ENCODE data around the gene TTC36. TPM values are rescaled to one million over a fixed set of nuclear protein-coding genes. Genes with fewer than 3 reads are reported as not detected.
A peak's percentile ranks its signal among the peaks of the same experiment; 100 is the strongest.
"Not testable (repeated sequence)": the region's sequence is repeated elsewhere in the genome, so short reads cannot be mapped to it uniquely, and the experiment has no call there.

The TTC36 gene
- total RNA-seq (not detected), polyA plus RNA-seq (under 1 TPM; 0.22 to 0.87 (median 0.50) TPM)

- peaks cover 8% of the 10 kb centered on the region for H3K36me3 Mint-ChIP-seq
- H3K9me3 Mint-ChIP-seq, result no peaks in the 10 kb centered on the region
- Histone ChIP-seq H3K27me3 (ENCODE audit: control insufficient read depth, insufficient read depth, low read length) (no peaks in the 10 kb centered on the region), H3K9me3 (ENCODE audit: control insufficient read depth in 2 of 2, low read length in 2 of 2) (no peaks in the 10 kb centered on the region), H3K4me3 (ENCODE audit: low read depth, low read length) (no peak within 1 kb of the TSS), H3K4me1 (ENCODE audit: control insufficient read depth, insufficient read depth, low read length, poor library complexity, severe bottlenecking) (peaks cover 26% of the 10 kb centered on the region), H3K27ac (ENCODE audit: insufficient read depth, low read length, poor library complexity, severe bottlenecking) (no peak within 1 kb of the TSS), H3K36me3 (ENCODE audit: control insufficient read depth, insufficient read depth, low read length) (peaks cover 29% of the 10 kb centered on the region)
- peaks cover 8 to 51% (median 30%) of the 10 kb centered on the region in 4 donors for H3K4me1 Mint-ChIP-seq
- H3K27me3 Mint-ChIP-seq, result no peaks in the 10 kb centered on the region
- ATAC-seq (ENCODE audit: low read depth in 2 of 2) (no peak), DNase-seq (no peak)
- H3K27ac Mint-ChIP-seq, result peak within 1 kb of the TSS; percentile 47 to 62 (median 48)
- H3K4me3 Mint-ChIP-seq, result peak within 1 kb of the TSS in 3 of 4 donors; percentile 59 to 71 (median 64)
These were observed at the start of gene TTC36 for GRCh38 chr11:118527109-118527508. TSS of gene TTC36 (plus strand) at chr11:118527474. CDS start at chr11:118527495, 21 bp downstream.

- H3K4me3 Mint-ChIP-seq; H3K4me3 ChIP-seq (ENCODE audit: low read depth, low read length); H3K4me1 ChIP-seq (ENCODE audit: control insufficient read depth, insufficient read depth, low read length, poor library complexity, severe bottlenecking); H3K9me3 Mint-ChIP-seq; H3K27me3 ChIP-seq (ENCODE audit: control insufficient read depth, insufficient read depth, low read length); ATAC-seq (ENCODE audit: low read depth in 2 of 2); DNase-seq; H3K27ac ChIP-seq (ENCODE audit: insufficient read depth, low read length, poor library complexity, severe bottlenecking); H3K27me3 Mint-ChIP-seq; H3K9me3 ChIP-seq (ENCODE audit: control insufficient read depth in 2 of 2, low read length in 2 of 2): not testable (repeated sequence)
- Mint-ChIP-seq H3K36me3 (peaks cover 42% of the 10 kb centered on the region), H3K27ac (peak overlapping the region in 2 of 3 donors; percentile 25 to 47), H3K4me1 (peaks cover 0 to 11% (median 4%) of the 10 kb centered on the region in 4 donors)
- peaks cover 94% of the 10 kb centered on the region for H3K36me3 ChIP-seq (ENCODE audit: control insufficient read depth, insufficient read depth, low read length)
These were observed 46.0 kb upstream of the TTC36 start for GRCh38 chr11:118481238-118481637.

- DNase-seq, result no peak
- no peak overlapping the region for H3K27ac ChIP-seq (ENCODE audit: insufficient read depth, low read length, poor library complexity, severe bottlenecking)
- H3K4me3 ChIP-seq (ENCODE audit: low read depth, low read length), result no peak overlapping the region
- no peaks in the 10 kb centered on the region for H3K27me3 ChIP-seq (ENCODE audit: control insufficient read depth, insufficient read depth, low read length)
- no peaks in the 10 kb centered on the region for H3K4me1 ChIP-seq (ENCODE audit: control insufficient read depth, insufficient read depth, low read length, poor library complexity, severe bottlenecking)
- Mint-ChIP-seq H3K9me3 (no peaks in the 10 kb centered on the region), H3K4me3 (no peak overlapping the region), H3K27ac (peak overlapping the region in 2 of 3 donors; percentile 16 to 37), H3K36me3 (peaks cover 29% of the 10 kb centered on the region), H3K27me3 (no peaks in the 10 kb centered on the region), H3K4me1 (peaks cover 2 to 7% (median 7%) of the 10 kb centered on the region in 4 donors)
- ATAC-seq (ENCODE audit: low read depth in 2 of 2), result no peak
- H3K36me3 ChIP-seq (ENCODE audit: control insufficient read depth, insufficient read depth, low read length), result peaks cover 80% of the 10 kb centered on the region
- no peaks in the 10 kb centered on the region for H3K9me3 ChIP-seq (ENCODE audit: control insufficient read depth in 2 of 2, low read length in 2 of 2)
These were observed 42.9 kb upstream of the TTC36 start for GRCh38 chr11:118484405-118484804.

- no peak for DNase-seq
- ATAC-seq (ENCODE audit: low read depth in 2 of 2), result no peak
- H3K36me3 Mint-ChIP-seq, result peaks cover 32% of the 10 kb centered on the region
These were observed 42.0 kb upstream of the TTC36 start for GRCh38 chr11:118485273-118485672.

GRCh38 chr11:118488480-118489109, 38.7 kb upstream of the TTC36 start:
- Histone ChIP-seq H3K9me3 (ENCODE audit: control insufficient read depth in 2 of 2, low read length in 2 of 2) (no peaks in the 10 kb centered on the region), H3K27me3 (ENCODE audit: control insufficient read depth, insufficient read depth, low read length) (no peaks in the 10 kb centered on the region), H3K27ac (ENCODE audit: insufficient read depth, low read length, poor library complexity, severe bottlenecking) (peak overlapping the region; percentile 47), H3K36me3 (ENCODE audit: control insufficient read depth, insufficient read depth, low read length) (peaks cover 78% of the 10 kb centered on the region), H3K4me3 (ENCODE audit: low read depth, low read length) (no peak overlapping the region), H3K4me1 (ENCODE audit: control insufficient read depth, insufficient read depth, low read length, poor library complexity, severe bottlenecking) (no peaks in the 10 kb centered on the region)
- Mint-ChIP-seq H3K4me3 (no peak overlapping the region), H3K9me3 (no peaks in the 10 kb centered on the region), H3K27me3 (no peaks in the 10 kb centered on the region), H3K4me1 (peaks cover 2 to 7% (median 6%) of the 10 kb centered on the region in 4 donors), H3K36me3 (peaks cover 36% of the 10 kb centered on the region), H3K27ac (peak overlapping the region in 1 of 3 donors; percentile 82)
- peak; percentile 34 to 71 for ATAC-seq (ENCODE audit: low read depth in 2 of 2)
- DNase-seq, result peak; percentile 66 to 87 (median 82)

More at GRCh38 chr11:118485273-118485672, 42.0 kb upstream of the TTC36 start:
- Histone ChIP-seq H3K27me3 (ENCODE audit: control insufficient read depth, insufficient read depth, low read length) (no peaks in the 10 kb centered on the region), H3K9me3 (ENCODE audit: control insufficient read depth in 2 of 2, low read length in 2 of 2) (no peaks in the 10 kb centered on the region), H3K4me3 (ENCODE audit: low read depth, low read length) (no peak overlapping the region), H3K36me3 (ENCODE audit: control insufficient read depth, insufficient read depth, low read length) (peaks cover 80% of the 10 kb centered on the region), H3K27ac (ENCODE audit: insufficient read depth, low read length, poor library complexity, severe bottlenecking) (no peak overlapping the region), H3K4me1 (ENCODE audit: control insufficient read depth, insufficient read depth, low read length, poor library complexity, severe bottlenecking) (no peaks in the 10 kb centered on the region)
- Mint-ChIP-seq H3K4me3 (no peak overlapping the region), H3K4me1 (peaks cover 2 to 7% (median 7%) of the 10 kb centered on the region in 4 donors), H3K27ac (peak overlapping the region in 1 of 3 donors; percentile 14), H3K27me3 (no peaks in the 10 kb centered on the region), H3K9me3 (no peaks in the 10 kb centered on the region)

GRCh38 chr11:118491041-118491440, 36.2 kb upstream of the TTC36 start:
- Histone ChIP-seq H3K36me3 (ENCODE audit: control insufficient read depth, insufficient read depth, low read length) (peaks cover 84% of the 10 kb centered on the region), H3K9me3 (ENCODE audit: control insufficient read depth in 2 of 2, low read length in 2 of 2) (no peaks in the 10 kb centered on the region), H3K4me3 (ENCODE audit: low read depth, low read length) (no peak overlapping the region), H3K4me1 (ENCODE audit: control insufficient read depth, insufficient read depth, low read length, poor library complexity, severe bottlenecking) (no peaks in the 10 kb centered on the region), H3K27me3 (ENCODE audit: control insufficient read depth, insufficient read depth, low read length) (no peaks in the 10 kb centered on the region), H3K27ac (ENCODE audit: insufficient read depth, low read length, poor library complexity, severe bottlenecking) (no peak overlapping the region)
- peaks cover 36% of the 10 kb centered on the region for H3K36me3 Mint-ChIP-seq
- ATAC-seq (ENCODE audit: low read depth in 2 of 2) (no peak), DNase-seq (no peak)
- peaks cover 2 to 12% (median 6%) of the 10 kb centered on the region in 4 donors for H3K4me1 Mint-ChIP-seq
- no peaks in the 10 kb centered on the region for H3K9me3 Mint-ChIP-seq
- H3K27me3 Mint-ChIP-seq, result no peaks in the 10 kb centered on the region
- peak overlapping the region in 1 of 3 donors; percentile 16 for H3K27ac Mint-ChIP-seq
- no peak overlapping the region for H3K4me3 Mint-ChIP-seq

GRCh38 chr11:118497831-118498230, 29.4 kb upstream of the TTC36 start:
- Histone ChIP-seq H3K27me3 (ENCODE audit: control insufficient read depth, insufficient read depth, low read length) (no peaks in the 10 kb centered on the region), H3K9me3 (ENCODE audit: control insufficient read depth in 2 of 2, low read length in 2 of 2) (no peaks in the 10 kb centered on the region), H3K4me1 (ENCODE audit: control insufficient read depth, insufficient read depth, low read length, poor library complexity, severe bottlenecking) (no peaks in the 10 kb centered on the region), H3K27ac (ENCODE audit: insufficient read depth, low read length, poor library complexity, severe bottlenecking) (no peak overlapping the region), H3K4me3 (ENCODE audit: low read depth, low read length) (no peak overlapping the region), H3K36me3 (ENCODE audit: control insufficient read depth, insufficient read depth, low read length) (peaks cover 97% of the 10 kb centered on the region)
- ATAC-seq (ENCODE audit: low read depth in 2 of 2), result no peak
- H3K36me3 Mint-ChIP-seq, result peaks cover 53% of the 10 kb centered on the region
- DNase-seq, result no peak
- H3K27me3 Mint-ChIP-seq, result no peaks in the 10 kb centered on the region
- H3K4me3 Mint-ChIP-seq, result no peak overlapping the region
- H3K9me3 Mint-ChIP-seq, result no peaks in the 10 kb centered on the region
- peaks cover 0 to 5% (median 0%) of the 10 kb centered on the region in 4 donors for H3K4me1 Mint-ChIP-seq
- no peak overlapping the region for H3K27ac Mint-ChIP-seq

- H3K9me3 Mint-ChIP-seq, result no peaks in the 10 kb centered on the region
- Histone ChIP-seq H3K27ac (ENCODE audit: insufficient read depth, low read length, poor library complexity, severe bottlenecking) (no peak overlapping the region), H3K9me3 (ENCODE audit: control insufficient read depth in 2 of 2, low read length in 2 of 2) (no peaks in the 10 kb centered on the region), H3K4me1 (ENCODE audit: control insufficient read depth, insufficient read depth, low read length, poor library complexity, severe bottlenecking) (no peaks in the 10 kb centered on the region), H3K27me3 (ENCODE audit: control insufficient read depth, insufficient read depth, low read length) (no peaks in the 10 kb centered on the region), H3K36me3 (ENCODE audit: control insufficient read depth, insufficient read depth, low read length) (peaks cover 97% of the 10 kb centered on the region), H3K4me3 (ENCODE audit: low read depth, low read length) (no peak overlapping the region)
- H3K4me1 Mint-ChIP-seq, result peaks cover 4 to 6% (median 4%) of the 10 kb centered on the region in 4 donors
- DNase-seq (no peak), ATAC-seq (ENCODE audit: low read depth in 2 of 2) (no peak)
- H3K27ac Mint-ChIP-seq, result peak overlapping the region in 1 of 3 donors; percentile 10
- peaks cover 54% of the 10 kb centered on the region for H3K36me3 Mint-ChIP-seq
- no peak overlapping the region for H3K4me3 Mint-ChIP-seq
- no peaks in the 10 kb centered on the region for H3K27me3 Mint-ChIP-seq
These were observed 24.1 kb upstream of the TTC36 start for GRCh38 chr11:118503216-118503615.
